Choroid plexus epithelial cell (primary cell): ENCODE data around the gene ADGRL3.

Experiments
- DNase-seq: peaks from one replicate; pipeline ENCODE4 v3.0.0-alpha.2; 2010; ENCODE audit warnings: low read depth
- H3K4me3 ChIP-seq: 2 replicates; pipeline ENCODE4 v1.5.1; 2011; ENCODE audit warnings: low read depth, mild to moderate bottlenecking, control low read depth, low read length, moderate library complexity
- TF ChIP-seq, protein P1 (sequence below): conservative IDR thresholded peaks from 2 replicates; pipeline ENCODE4 v1.5.1; 2011; ENCODE audit warnings: low read depth, mild to moderate bottlenecking, control low read depth, inconsistent platforms, low read length, moderate library complexity

The ADGRL3 gene

DNA sequence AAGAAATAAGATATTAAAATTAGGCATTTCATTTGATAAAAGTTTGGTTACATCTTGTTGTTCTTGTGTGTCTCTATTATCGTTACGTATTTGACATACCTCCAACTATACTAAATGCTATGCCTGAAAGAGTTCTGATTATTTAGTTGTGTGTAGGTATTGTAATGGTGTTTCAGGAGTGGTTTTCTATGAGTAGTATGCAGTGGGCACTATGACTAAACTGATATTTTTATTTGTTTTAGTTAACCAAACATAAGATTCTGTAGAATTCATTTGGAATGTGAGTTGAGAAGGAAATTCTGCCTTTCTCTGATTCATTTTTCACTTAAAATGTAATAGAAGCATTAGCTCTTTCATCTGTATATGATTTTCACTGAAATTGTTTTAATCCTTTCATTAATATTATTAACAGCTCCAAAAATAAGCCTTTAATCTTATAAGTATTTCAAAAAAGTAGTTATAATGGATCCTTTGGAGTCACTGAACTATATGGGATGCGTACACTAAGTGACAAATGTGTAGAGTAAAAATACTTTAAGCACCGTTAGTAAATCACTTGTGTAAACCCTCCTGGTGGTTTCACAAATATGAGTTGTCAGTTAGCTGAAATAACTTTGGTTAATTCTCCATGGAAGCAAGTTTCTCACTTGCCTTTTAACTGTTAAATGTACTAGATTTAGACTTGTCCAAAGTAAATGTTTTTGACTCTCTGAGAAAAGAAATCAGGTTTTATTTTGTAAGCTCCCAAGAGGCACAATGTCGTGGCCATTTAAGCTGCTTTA, 388.7 kb downstream of the ADGRL3 start:
- no peak for DNase-seq
- TF ChIP-seq, protein P1, sequence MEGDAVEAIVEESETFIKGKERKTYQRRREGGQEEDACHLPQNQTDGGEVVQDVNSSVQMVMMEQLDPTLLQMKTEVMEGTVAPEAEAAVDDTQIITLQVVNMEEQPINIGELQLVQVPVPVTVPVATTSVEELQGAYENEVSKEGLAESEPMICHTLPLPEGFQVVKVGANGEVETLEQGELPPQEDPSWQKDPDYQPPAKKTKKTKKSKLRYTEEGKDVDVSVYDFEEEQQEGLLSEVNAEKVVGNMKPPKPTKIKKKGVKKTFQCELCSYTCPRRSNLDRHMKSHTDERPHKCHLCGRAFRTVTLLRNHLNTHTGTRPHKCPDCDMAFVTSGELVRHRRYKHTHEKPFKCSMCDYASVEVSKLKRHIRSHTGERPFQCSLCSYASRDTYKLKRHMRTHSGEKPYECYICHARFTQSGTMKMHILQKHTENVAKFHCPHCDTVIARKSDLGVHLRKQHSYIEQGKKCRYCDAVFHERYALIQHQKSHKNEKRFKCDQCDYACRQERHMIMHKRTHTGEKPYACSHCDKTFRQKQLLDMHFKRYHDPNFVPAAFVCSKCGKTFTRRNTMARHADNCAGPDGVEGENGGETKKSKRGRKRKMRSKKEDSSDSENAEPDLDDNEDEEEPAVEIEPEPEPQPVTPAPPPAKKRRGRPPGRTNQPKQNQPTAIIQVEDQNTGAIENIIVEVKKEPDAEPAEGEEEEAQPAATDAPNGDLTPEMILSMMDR = no peak
- H3K4me3 ChIP-seq = no peak overlapping the region

GRCh38 chr4:61590881-61591280, 390.8 kb downstream of the ADGRL3 start:
- no peak overlapping the region for H3K4me3 ChIP-seq
- TF ChIP-seq, protein P1 = peak; percentile 49
- no peak for DNase-seq

DNA sequence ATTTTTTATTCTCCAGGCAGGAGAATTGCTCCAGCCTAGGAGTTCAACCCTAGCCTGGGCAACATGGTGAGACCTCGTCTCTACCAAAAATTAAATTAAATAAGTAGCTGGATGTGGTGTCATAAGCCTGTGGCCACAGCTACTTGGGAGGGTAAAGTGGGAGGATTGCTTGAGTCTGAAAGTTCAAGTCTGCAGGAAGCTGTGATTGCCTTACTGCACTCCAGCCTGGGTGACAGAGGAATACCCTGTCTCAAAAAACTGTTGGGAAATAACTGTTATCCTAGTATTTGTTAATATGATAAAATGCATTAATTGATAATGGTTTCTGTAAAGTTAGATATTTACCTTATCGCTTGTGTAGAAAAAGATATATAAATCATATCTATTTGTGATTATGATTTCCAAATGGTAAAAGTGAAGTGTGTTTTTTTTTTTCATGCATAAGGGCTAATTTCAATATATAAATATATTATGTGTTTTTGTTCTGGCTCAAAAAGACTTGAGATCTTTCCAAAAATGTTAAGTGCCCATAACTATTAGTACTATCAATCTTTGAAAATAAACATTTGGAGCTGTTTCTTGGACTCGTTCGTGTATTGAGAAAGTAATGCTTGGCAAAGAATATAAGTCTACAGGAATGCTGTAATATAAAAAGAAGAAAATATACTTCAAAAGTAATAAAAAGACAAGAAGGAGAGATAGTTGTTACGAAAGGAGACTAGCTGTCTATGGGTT, 396.6 kb downstream of the ADGRL3 start:
- TF ChIP-seq, protein P1 = no peak
- no peak overlapping the region for H3K4me3 ChIP-seq
- no peak for DNase-seq

- no peak for DNase-seq
- TF ChIP-seq, protein P1 = no peak
- no peak overlapping the region for H3K4me3 ChIP-seq
Observed at GRCh38 chr4:61603086-61603485, 403.0 kb downstream of the ADGRL3 start.

GRCh38 chr4:61604054-61604453, 403.9 kb downstream of the ADGRL3 start:
- H3K4me3 ChIP-seq = no peak overlapping the region
- TF ChIP-seq, protein P1 = no peak
- no peak for DNase-seq

- DNase-seq = no peak
- TF ChIP-seq, protein P1 = no peak
- H3K4me3 ChIP-seq = no peak overlapping the region
Observed at GRCh38 chr4:61605984-61606383, 405.9 kb downstream of the ADGRL3 start.

DNA sequence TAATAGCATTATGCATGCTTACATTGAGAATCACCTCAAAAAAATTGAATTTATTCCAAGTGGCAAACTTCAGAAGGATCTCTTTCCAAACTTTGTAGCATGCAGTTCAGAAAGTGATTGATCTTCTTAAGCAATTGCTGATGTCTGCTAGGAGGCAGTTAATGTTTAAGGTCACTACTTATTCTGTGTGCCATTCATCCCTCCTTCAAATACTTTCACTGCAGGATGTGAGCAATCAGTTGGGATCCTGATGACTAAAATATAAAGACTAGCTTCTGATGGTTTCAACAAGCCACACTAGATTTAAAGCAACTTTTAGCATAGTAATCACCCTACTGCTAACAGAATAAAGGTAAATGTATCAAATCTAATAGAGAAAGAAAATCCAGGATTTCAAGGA, 414.1 kb downstream of the ADGRL3 start:
- no peak overlapping the region for H3K4me3 ChIP-seq
- peak; percentile 10 for DNase-seq
- TF ChIP-seq, protein P1 = no peak
